Chondrocyte (in vitro differentiated cells): Measurements from ENCODE around the gene TRAF2. TPM values are rescaled to one million over a fixed set of nuclear protein-coding genes. Genes with fewer than 3 reads are reported as not detected.

Source experiments
- DNase-seq: peaks from one replicate; pipeline ENCODE4 v3.0.0; 2021; ENCODE audit warnings: mixed read lengths, low spot score
- H3K27ac Mint-ChIP-seq: one replicate; pipeline ENCODE4 v1.8.0; 2021; ENCODE audit warnings: mild to moderate bottlenecking, moderate library complexity, mixed read lengths; ENCODE audit not compliant: unreplicated experiment
- H3K27me3 Mint-ChIP-seq: 2 replicates; pipeline ENCODE4 v1.8.0; 2021; ENCODE audit warnings: low read depth, mixed read lengths
- H3K36me3 Mint-ChIP-seq: 2 replicates; pipeline ENCODE4 v1.8.0; 2021; ENCODE audit warnings: low read depth, mixed read lengths
- H3K4me1 Mint-ChIP-seq: 2 replicates; pipeline ENCODE4 v1.8.0; 2021; ENCODE audit warnings: low read depth, mild to moderate bottlenecking, mixed read lengths
- H3K4me3 Mint-ChIP-seq: one replicate; pipeline ENCODE4 v1.8.0; 2021; ENCODE audit warnings: mild to moderate bottlenecking, moderate library complexity, mixed read lengths; ENCODE audit not compliant: unreplicated experiment
- H3K9me3 Mint-ChIP-seq: 2 replicates; pipeline ENCODE4 v1.8.0; 2021; ENCODE audit warnings: low read depth, mixed read lengths
- total RNA-seq: library from RNA; stranded (reverse); gene quantifications from 3 replicates; pipeline ENCODE4 v1.2.1, GENCODE V29; 2021
- TF ChIP-seq, protein P1 (sequence below): fragments of 200-600 bp; sonication (generic); IDR thresholded peaks from 2 replicates; pipeline ENCODE4 v1.5.0; 2021; ENCODE audit warnings: antibody characterized with exemption, mild to moderate bottlenecking, moderate library complexity

Gene TRAF2
- total RNA-seq, 1 donor from 2014 or later = 10.4 TPM

DNA sequence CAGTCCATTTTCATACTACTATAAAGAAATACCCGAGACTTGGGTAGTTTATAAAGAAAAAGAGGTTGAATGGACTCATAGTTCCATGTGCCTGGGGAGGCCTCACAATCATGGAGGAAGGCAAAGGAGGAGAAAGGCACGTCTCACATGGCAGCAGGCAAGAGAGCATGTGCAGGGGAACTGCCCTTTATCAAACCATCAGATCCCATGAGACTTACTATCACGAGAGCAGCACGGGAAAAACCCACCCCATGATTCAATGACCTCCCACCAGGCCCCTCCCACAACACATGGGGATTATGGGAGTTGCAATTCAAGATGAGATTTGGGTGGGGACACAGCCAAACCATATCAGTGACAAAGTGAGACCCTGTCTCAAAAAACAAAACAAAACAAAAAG is 19.9 kb downstream of the TRAF2 start:
- no peak for DNase-seq
- Mint-ChIP-seq H3K4me3 (no peak overlapping the region), H3K27me3 (no peaks in the 10 kb centered on the region), H3K27ac (no peak overlapping the region), H3K36me3 (peaks cover 10% of the 10 kb centered on the region), H3K4me1 (peaks cover 14% of the 10 kb centered on the region), H3K9me3 (no peaks in the 10 kb centered on the region)
- TF ChIP-seq, protein P1, sequence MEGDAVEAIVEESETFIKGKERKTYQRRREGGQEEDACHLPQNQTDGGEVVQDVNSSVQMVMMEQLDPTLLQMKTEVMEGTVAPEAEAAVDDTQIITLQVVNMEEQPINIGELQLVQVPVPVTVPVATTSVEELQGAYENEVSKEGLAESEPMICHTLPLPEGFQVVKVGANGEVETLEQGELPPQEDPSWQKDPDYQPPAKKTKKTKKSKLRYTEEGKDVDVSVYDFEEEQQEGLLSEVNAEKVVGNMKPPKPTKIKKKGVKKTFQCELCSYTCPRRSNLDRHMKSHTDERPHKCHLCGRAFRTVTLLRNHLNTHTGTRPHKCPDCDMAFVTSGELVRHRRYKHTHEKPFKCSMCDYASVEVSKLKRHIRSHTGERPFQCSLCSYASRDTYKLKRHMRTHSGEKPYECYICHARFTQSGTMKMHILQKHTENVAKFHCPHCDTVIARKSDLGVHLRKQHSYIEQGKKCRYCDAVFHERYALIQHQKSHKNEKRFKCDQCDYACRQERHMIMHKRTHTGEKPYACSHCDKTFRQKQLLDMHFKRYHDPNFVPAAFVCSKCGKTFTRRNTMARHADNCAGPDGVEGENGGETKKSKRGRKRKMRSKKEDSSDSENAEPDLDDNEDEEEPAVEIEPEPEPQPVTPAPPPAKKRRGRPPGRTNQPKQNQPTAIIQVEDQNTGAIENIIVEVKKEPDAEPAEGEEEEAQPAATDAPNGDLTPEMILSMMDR = no peak

DNA sequence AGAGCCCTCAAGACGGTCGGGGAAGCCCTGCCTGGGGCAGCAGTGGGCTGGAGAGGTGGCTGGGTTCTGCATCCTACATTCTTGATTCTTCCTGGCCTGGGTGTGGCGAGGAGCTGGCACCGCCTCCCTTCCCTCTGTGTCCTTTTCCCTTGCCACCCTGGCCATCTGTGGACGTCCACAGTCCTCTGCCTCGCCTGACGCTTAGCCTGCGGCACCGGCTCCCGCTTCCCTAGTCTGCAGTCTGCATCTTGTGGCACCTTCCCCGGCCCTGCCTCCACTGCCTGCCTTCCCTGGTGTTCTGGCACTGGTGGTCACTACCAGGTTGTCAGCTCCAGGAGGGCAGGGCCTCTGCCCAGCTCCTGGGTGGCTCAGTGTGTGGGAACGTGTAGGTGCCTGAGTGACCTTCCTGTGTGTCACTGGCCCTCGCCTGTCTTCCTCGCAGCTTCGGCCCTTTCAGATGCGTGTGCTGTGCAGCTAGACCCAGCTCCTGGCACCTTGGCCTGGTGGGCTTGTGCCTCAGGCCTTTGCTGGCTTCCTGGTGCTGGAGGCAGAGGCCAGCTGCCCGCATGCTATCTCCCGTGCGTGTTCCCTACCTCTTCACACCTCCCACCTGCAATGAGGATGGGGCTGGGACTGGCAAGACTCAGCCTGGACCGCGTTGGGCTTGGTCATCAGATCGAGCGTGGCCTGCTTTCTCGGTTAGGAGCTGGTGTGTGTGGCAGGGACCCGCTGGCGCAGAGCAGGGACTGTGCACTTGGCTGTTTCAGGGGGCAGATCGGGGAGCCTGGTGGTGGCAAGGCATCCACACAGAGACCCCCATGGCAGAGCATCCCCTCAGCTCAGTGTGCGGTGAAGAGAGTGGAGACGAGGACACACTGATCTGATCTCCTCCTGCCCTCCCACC is 20.9 kb downstream of the TRAF2 start:
- DNase-seq = no peak
- Mint-ChIP-seq H3K27ac (no peak overlapping the region), H3K4me3 (no peak overlapping the region), H3K4me1 (peaks cover 5% of the 10 kb centered on the region), H3K27me3 (no peaks in the 10 kb centered on the region), H3K36me3 (peaks cover 8% of the 10 kb centered on the region), H3K9me3 (no peaks in the 10 kb centered on the region)
- TF ChIP-seq, protein P1 = no peak

DNA sequence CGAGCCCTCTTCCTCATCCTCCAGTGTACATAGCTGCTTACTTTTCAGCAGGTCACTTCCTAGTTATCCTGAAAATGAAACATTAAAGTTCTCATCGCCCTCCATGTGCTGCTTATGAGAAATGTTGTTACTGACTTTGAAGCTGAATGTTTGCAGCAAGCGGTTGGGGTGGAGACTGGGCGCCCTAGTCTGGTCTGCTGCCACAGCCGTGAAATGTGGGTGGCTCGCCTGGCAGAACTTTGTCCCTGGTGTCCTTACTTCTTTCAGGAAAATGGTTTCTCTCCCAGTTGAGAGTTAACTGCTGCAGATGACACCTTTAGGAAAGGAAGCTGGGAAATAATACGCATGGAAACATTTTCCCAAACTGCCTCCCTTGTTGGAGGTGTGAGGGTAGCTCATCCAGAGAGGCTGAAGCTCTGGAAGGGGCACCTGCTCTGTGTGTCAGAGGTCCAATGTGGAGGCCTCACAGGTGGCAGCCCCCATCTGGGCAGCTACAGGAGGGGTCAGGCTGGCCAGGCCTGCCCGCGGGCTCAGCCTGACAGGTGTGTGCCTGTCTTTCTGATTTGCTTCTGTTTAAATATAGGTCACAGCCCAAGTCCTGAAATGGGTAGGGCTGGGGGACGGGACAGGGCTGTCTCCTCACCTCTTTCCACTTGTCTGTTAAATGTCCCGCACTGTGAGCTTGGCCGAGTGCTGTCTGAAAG is 24.0 kb downstream of the TRAF2 start:
- TF ChIP-seq, protein P1 = no peak
- no peak overlapping the region for H3K27ac Mint-ChIP-seq
- DNase-seq = no peak
- no peaks in the 10 kb centered on the region for H3K9me3 Mint-ChIP-seq
- H3K4me1 Mint-ChIP-seq = no peaks in the 10 kb centered on the region
- no peaks in the 10 kb centered on the region for H3K27me3 Mint-ChIP-seq
- no peak overlapping the region for H3K4me3 Mint-ChIP-seq
- H3K36me3 Mint-ChIP-seq = peaks cover 8% of the 10 kb centered on the region

DNA sequence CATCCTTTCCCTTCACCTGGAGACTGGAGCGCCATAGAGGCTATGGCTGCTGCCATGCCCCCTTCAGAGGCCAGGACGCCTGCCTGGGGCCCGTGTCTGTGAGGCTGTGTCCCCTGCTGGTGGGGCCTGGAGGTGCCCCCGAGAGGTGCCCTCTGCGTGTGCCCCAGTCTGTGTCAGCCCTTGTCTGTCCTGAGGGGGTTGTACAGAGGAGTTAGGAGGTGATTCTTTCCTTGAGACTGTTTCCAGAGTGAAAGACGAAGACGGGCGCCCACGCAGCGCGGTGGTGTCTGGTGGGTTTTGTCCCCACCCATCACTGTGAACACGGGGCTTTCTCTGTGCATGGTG is 24.6 kb downstream of the TRAF2 start:
- no peaks in the 10 kb centered on the region for H3K9me3 Mint-ChIP-seq
- DNase-seq = no peak
- TF ChIP-seq, protein P1 = no peak
- H3K4me1 Mint-ChIP-seq = no peaks in the 10 kb centered on the region
- H3K27me3 Mint-ChIP-seq = no peaks in the 10 kb centered on the region
- no peak overlapping the region for H3K27ac Mint-ChIP-seq
- peaks cover 9% of the 10 kb centered on the region for H3K36me3 Mint-ChIP-seq
- no peak overlapping the region for H3K4me3 Mint-ChIP-seq

DNA sequence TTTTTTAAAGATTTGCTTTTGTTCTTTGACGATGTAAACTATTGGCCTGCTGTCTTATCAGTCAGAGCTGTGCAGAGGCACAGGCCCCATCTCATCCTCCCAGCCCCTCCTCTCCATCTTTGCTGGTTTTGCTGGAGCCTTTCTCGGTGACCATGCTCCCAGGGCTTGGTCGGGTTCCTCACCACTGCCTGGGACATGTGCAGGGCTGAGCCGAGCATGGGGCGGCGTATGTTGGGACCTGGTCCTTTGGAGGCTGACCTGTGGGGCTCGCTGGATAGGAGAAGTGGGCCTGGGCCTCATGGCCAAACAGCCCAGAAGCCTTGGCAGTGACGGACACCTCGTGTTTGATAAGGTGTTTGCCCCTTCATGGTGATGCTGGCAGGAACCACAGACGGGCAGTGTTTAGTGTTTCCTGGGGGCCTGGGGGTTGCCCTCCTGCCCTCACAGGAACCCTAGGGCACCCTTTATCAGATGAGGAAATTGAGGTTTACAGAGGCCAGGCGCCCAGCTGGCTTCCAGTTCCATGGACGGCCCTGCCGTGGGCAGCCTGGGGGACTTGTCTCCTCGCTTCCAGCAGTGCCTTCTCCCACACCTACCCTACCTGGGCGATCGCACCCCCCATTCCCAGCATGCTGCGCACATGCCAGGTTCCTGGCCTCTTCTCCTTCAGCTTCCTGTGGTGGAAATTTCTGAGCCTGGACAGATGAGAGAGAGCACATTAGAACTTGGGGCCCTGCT is 27.6 kb downstream of the TRAF2 start:
- TF ChIP-seq, protein P1 = no peak
- Mint-ChIP-seq H3K4me1 (no peaks in the 10 kb centered on the region), H3K4me3 (no peak overlapping the region), H3K9me3 (no peaks in the 10 kb centered on the region), H3K27ac (no peak overlapping the region), H3K27me3 (no peaks in the 10 kb centered on the region), H3K36me3 (peaks cover 21% of the 10 kb centered on the region)
- no peak for DNase-seq
